K562 (cell line): ENCODE measurements around the gene FAHD2B. TPM values are rescaled to one million over a fixed set of nuclear protein-coding genes. Genes with fewer than 3 reads are reported as not detected.
A peak's percentile ranks its signal among the peaks of the same experiment; 100 is the strongest.

Experiments
- ATAC-seq: fragments of 200-7000 bp; cut with Tn5 transposase; 3 replicates; pipeline ENCODE4 v1.9.1; 2020; ENCODE audit warnings: moderate library complexity
- BruUV-seq: library from RNA; stranded (reverse); fragments of 400-500 nt; replicated peaks from 2 replicates; lab custom pipeline; 2021; lab: Mats Ljungman, UMichigan
- CTCF ChIA-PET: fragments of 300-600 bp; formaldehyde crosslinking; extraction: SDS; loops from one replicate; lab custom pipeline; 2021; ENCODE audit warnings: low intra/inter-chr PET ratio; lab: Yijun Ruan, JAX
- POLR2A ChIA-PET: fragments of 300-600, 350-650 bp; sonication (Branson Sonifier 250); formaldehyde crosslinking; extraction: SDS; loops from one replicate; lab custom pipeline; 2021; ENCODE audit warnings: antibody characterized with exemption, inconsistent platforms; lab: Yijun Ruan, JAX
- DNase-seq, 4 experiments: peaks; one replicate each; pipeline versions ENCODE4 v3.0.0 to v3.0.0-alpha.2; 2011 to 2018; ENCODE audit warnings: low spot score in 3 of 4, mixed read lengths in 3 of 4; ENCODE audit errors: extremely low read depth in 1 of 4
- FAIRE-seq: peaks from 2 replicates; lab custom pipeline; 2011; peaks lifted over from hg19 to GRCh38; lab: Jason Lieb, UNC
- H2AFZ ChIP-seq: 2 replicates; pipeline ENCODE4 v1.6.0; 2011; ENCODE audit warnings: low read depth, low read length, control low read depth, inconsistent platforms
- H3K27ac ChIP-seq: fragments of 200-600 bp; 3 replicates; pipeline ENCODE4 v1.8.0; 2011; ENCODE audit warnings: low read depth, mild to moderate bottlenecking, control low read depth, inconsistent platforms, low read length, moderate library complexity, mixed read lengths; ENCODE audit errors: extremely low read depth
- H3K27me3 ChIP-seq, 2 experiments: fragments of 300-600 bp in 1 of 2; 2 replicates in 1 of 2; 3 replicates in 1 of 2; pipeline versions ENCODE4 v1.6.0 to v1.8.0; 2011; ENCODE audit warnings: inconsistent platforms in 2 of 2, low read length in 2 of 2, mild to moderate bottlenecking in 1 of 2, mixed read lengths in 1 of 2, moderate library complexity in 1 of 2; ENCODE audit not compliant: control insufficient read depth in 2 of 2, insufficient read depth in 2 of 2
- H3K36me3 ChIP-seq: fragments of 300-600 bp; 3 replicates; pipeline ENCODE4 v1.8.0; 2011; ENCODE audit warnings: mild to moderate bottlenecking, low read length, inconsistent platforms; ENCODE audit not compliant: control insufficient read depth, insufficient read depth
- H3K4me1 ChIP-seq, 2 experiments: fragments of 200-600 bp in 1 of 2; replicated peaks in 1 of 2; 2 replicates in 1 of 2; 3 replicates in 1 of 2; pipeline versions ENCODE4 v1.5.1 to v1.8.0; 2011; ENCODE audit warnings: inconsistent platforms in 2 of 2, low read length in 2 of 2, mild to moderate bottlenecking in 1 of 2, mixed read lengths in 1 of 2, moderate library complexity in 1 of 2; ENCODE audit not compliant: control insufficient read depth in 2 of 2, insufficient read depth in 2 of 2
- H3K4me2 ChIP-seq: 2 replicates; pipeline ENCODE4 v1.6.1; 2011; ENCODE audit warnings: low read length, control low read depth, inconsistent platforms, mixed read lengths; ENCODE audit not compliant: insufficient read depth
- H3K4me3 ChIP-seq: fragments of 200-600 bp; sonication (generic), shearing (Covaris generic); 2 replicates; pipeline ENCODE4 v1.5.1; 2016; ENCODE audit warnings: control low read depth, inconsistent platforms
- H3K79me2 ChIP-seq: fragments of 200-600 bp; 3 replicates; pipeline ENCODE4 v1.8.0; 2011; ENCODE audit warnings: low read length, inconsistent platforms; ENCODE audit not compliant: control insufficient read depth, insufficient read depth
- H3K9ac ChIP-seq, 2 experiments: 2 replicates each; pipeline versions ENCODE4 v1.6.0 to v1.6.1; 2011; ENCODE audit warnings: low read depth in 2 of 2, low read length in 2 of 2, control low read depth in 1 of 2, inconsistent platforms in 1 of 2, mild to moderate bottlenecking in 1 of 2, mixed read lengths in 1 of 2; ENCODE audit not compliant: insufficient read depth in 1 of 2
- H3K9me1 ChIP-seq: one replicate; pipeline ENCODE4 v1.6.0; 2011; ENCODE audit warnings: inconsistent platforms, mild to moderate bottlenecking, low read length, moderate library complexity; ENCODE audit not compliant: control insufficient read depth, insufficient read depth
- H3K9me3 ChIP-seq: replicated peaks from 2 replicates; pipeline ENCODE4 v1.5.1; 2011; ENCODE audit warnings: low read depth, low read length, inconsistent platforms; ENCODE audit not compliant: control insufficient read depth, insufficient read depth
- H4K20me1 ChIP-seq: replicated peaks from 2 replicates; pipeline ENCODE4 v1.6.1; 2011; ENCODE audit warnings: low read length, inconsistent platforms, mixed read lengths; ENCODE audit not compliant: control insufficient read depth, insufficient read depth
- CBFA2T3 ChIP-seq: fragments of 450-650 bp; IDR thresholded peaks from 2 replicates; pipeline ENCODE4 v1.6.1; 2017
- ETV1 ChIP-seq: fragments of 450-650 bp; conservative IDR thresholded peaks from 2 replicates; pipeline ENCODE4 v1.6.1; 2016; ENCODE audit warnings: missing genetic modification characterization, control low read depth, low read depth, missing compliant biosample characterization
- KLF16 ChIP-seq: IDR thresholded peaks from 2 replicates; pipeline ENCODE4 v1.6.1; 2016; ENCODE audit warnings: antibody characterized with exemption
- L3MBTL2 ChIP-seq: fragments of 450-650 bp; IDR thresholded peaks from 2 replicates; pipeline ENCODE4 v1.6.1; 2016; ENCODE audit warnings: mild to moderate bottlenecking, moderate library complexity
- MAFF ChIP-seq: IDR thresholded peaks from 2 replicates; pipeline ENCODE4 v1.6.1; 2012; ENCODE audit warnings: low read length, improper control_type of control experiment
- NFIX ChIP-seq: fragments of 250-450 bp; sonication (Bioruptor Pico); IDR thresholded peaks from 2 replicates; pipeline ENCODE4 v1.4.0; 2020; ENCODE audit warnings: low read depth, mild to moderate bottlenecking, moderate library complexity
- NFRKB ChIP-seq: fragments of 450-650 bp; IDR thresholded peaks from 2 replicates; pipeline ENCODE4 v1.6.1; 2016; ENCODE audit warnings: low read depth
- SAFB2 ChIP-seq: fragments of 200-400 bp; formaldehyde crosslinking; IDR thresholded peaks from 2 replicates; pipeline ENCODE4 v1.6.1; 2018; ENCODE audit warnings: borderline replicate concordance, low read length, low read depth, moderate library complexity; ENCODE audit not compliant: severe bottlenecking
- WGBS: fragments of 100-300 bp; shearing (Covaris generic); methylation state at CpG from one replicate; pipeline ENCODE4 v1.1.6; 2016; ENCODE audit warnings: low coverage, mixed read lengths; ENCODE audit not compliant: insufficient coverage; ENCODE audit errors: missing lambda C conversion rate; 5-methylcytosine and 5-hydroxymethylcytosine counted together
- in situ Hi-C: fragments of 300-500 bp; cut with MboI; formaldehyde crosslinking; loops from 4 replicates; pipeline ENCODE4 v1.15.0; 2018; ENCODE audit warnings: inconsistent platforms, mixed read lengths
- intact Hi-C: fragments of 100-400 bp; cut with micrococcal nuclease; formaldehyde crosslinking; loops from 2 replicates; pipeline ENCODE4 v1.14.2; 2022
- polyA plus RNA-seq, 8 experiments: library from polyadenylated mRNA; depleted of rRNA in 4 of 8; stranded (reverse) in 5 of 8; unstranded in 3 of 8; fragments of >200 nt; fragmentation: Nextera tagmentation in 2 of 8; fragmentation: Illumina TruSeq in 1 of 8; extraction: Ambion mirVana in 2 of 8; extraction: Trizol in 1 of 8; gene quantifications; 2 replicates each; pipeline versions ENCODE4 v1.2.1 to v1.2.3, GENCODE V29; 2011 to 2014; ENCODE audit warnings: inconsistent platforms in 1 of 8, missing spikeins in 1 of 8
- total RNA-seq, 7 experiments: library from RNA; depleted of rRNA in 6 of 7; stranded (reverse); fragments of >200 nt in 6 of 7; fragmentation: Illumina TruSeq in 2 of 7; extraction: Trizol in 2 of 7; gene quantifications; 2 replicates each; pipeline versions ENCODE4 v1.2.1 to v1.2.3, GENCODE V29; 2011 to 2021; ENCODE audit warnings: low replicate concordance in 1 of 7
- TF ChIP-seq, protein P1 (sequence below), 2 experiments: fragments of 450-650 bp in 1 of 2; sonication (generic) in 1 of 2; formaldehyde crosslinking in 1 of 2; IDR thresholded peaks in 1 of 2; conservative IDR thresholded peaks in 1 of 2; 2 replicates each; pipeline versions ENCODE4 v1.6.1 to v1.8.1; 2016 to 2023; ENCODE audit warnings: mild to moderate bottlenecking in 2 of 2, moderate library complexity in 2 of 2, inconsistent platforms in 1 of 2, missing genetic modification reagents in 1 of 2
- TF ChIP-seq, protein P2 (sequence below): fragments of 450-650 bp; IDR thresholded peaks from 2 replicates; pipeline ENCODE4 v1.6.1; 2017; ENCODE audit warnings: mild to moderate bottlenecking, moderate library complexity
- TF ChIP-seq, protein P3 (sequence below): fragments of 200-800 bp; sonication (Bioruptor generic); IDR thresholded peaks from 2 replicates; pipeline ENCODE4 v1.6.1; 2017; ENCODE audit warnings: missing genetic modification characterization, missing compliant biosample characterization
- TF ChIP-seq, protein P4 (sequence below): fragments of 150-350 bp; IDR thresholded peaks from 2 replicates; pipeline ENCODE4 v1.6.1; 2014; ENCODE audit warnings: low read depth, mild to moderate bottlenecking, low read length, borderline replicate concordance

Gene FAHD2B
- total and polyA plus RNA-seq, 9 of the 15 experiments (the other 6 are each of a cell fraction or from before 2014, with no cell fraction given), result 4.7 to 36.6 (median 26.1) TPM

DNA sequence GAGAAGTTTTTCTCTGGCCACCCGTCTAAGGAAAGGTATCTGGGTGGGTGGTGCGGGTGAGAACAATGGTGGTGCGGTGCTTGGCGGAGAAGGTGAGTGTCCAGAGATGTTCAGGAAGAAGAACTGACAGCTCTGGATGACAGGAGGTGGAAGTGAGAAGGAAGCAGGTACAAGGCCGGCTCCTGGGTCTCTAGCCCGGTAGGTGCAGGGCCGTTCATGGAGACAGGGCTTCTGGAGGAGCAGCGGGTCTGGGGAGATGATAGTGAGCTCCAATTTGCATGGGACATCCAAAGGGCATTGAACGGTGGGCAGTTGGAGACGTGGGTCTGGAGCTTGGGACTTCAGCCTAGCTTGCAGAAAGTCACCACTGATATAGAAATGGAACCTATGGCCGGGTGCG is 979 bp upstream of the FAHD2B start:
- Histone ChIP-seq H3K27me3 (0 out of 5 replicates have a peak, but pooled peaks cover 0 to 4% of the 10 kb centered on the region in 2 experiments), H2AFZ (peak overlapping the region; percentile 71; the same call in 1 of the 2 replicates), H3K9me3 (no peaks in the 10 kb centered on the region), H3K4me1 (peaks cover 2 to 5% of the 10 kb centered on the region in 2 experiments; a peak in 3 of 5 replicates), H3K4me2 (peak overlapping the region; percentile 55; the same call in 1 of the 2 replicates), H3K36me3 (0 out of 3 replicates have a peak, but pooled peaks cover 3% of the 10 kb centered on the region), H3K9ac (peak overlapping the region; percentile 30 to 83; a peak in 2 of 4 replicates), H3K9me1 (no peaks in the 10 kb centered on the region), H3K27ac (no peak overlapping the region), H3K79me2 (peaks cover 5% of the 10 kb centered on the region; the same call in 2 of the 3 replicates), H4K20me1 (no peaks in the 10 kb centered on the region), H3K4me3 (peak overlapping the region; percentile 33)
- ChIA-PET CTCF (no interaction called here), POLR2A (no interaction called here)
- no peak for ATAC-seq
- in situ Hi-C loops, result loop anchor here (10.0 kb wide), 1 partner anchor 1691 kb away; the partner anchor contains the start of gene FAHD2A
- DNase-seq, result no peak
- no peak for FAIRE-seq
- BruUV-seq, result no TSS peak
- intact Hi-C loops, result no loop called here
- 80% methylated on average over 11 of the region's 12 CpGs for WGBS
- TF ChIP-seq, protein P1, sequence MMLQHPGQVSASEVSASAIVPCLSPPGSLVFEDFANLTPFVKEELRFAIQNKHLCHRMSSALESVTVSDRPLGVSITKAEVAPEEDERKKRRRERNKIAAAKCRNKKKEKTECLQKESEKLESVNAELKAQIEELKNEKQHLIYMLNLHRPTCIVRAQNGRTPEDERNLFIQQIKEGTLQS (IDR thresholded peaks at IDR 0.05), result no peak
- TF ChIP-seq, protein P1 (CRISPR knock-in tag; conservative IDR thresholded peaks at IDR 0.05), result no peak
- TF ChIP-seq NFIX (CRISPR knock-in tag) (no peak), CBFA2T3 (no peak), SAFB2 (no peak), L3MBTL2 (no peak), ETV1 (no peak), MAFF (no peak), NFRKB (no peak), KLF16 (no peak)
- TF ChIP-seq, protein P2, sequence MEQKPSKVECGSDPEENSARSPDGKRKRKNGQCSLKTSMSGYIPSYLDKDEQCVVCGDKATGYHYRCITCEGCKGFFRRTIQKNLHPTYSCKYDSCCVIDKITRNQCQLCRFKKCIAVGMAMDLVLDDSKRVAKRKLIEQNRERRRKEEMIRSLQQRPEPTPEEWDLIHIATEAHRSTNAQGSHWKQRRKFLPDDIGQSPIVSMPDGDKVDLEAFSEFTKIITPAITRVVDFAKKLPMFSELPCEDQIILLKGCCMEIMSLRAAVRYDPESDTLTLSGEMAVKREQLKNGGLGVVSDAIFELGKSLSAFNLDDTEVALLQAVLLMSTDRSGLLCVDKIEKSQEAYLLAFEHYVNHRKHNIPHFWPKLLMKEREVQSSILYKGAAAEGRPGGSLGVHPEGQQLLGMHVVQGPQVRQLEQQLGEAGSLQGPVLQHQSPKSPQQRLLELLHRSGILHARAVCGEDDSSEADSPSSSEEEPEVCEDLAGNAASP, result no peak
- TF ChIP-seq, protein P3, sequence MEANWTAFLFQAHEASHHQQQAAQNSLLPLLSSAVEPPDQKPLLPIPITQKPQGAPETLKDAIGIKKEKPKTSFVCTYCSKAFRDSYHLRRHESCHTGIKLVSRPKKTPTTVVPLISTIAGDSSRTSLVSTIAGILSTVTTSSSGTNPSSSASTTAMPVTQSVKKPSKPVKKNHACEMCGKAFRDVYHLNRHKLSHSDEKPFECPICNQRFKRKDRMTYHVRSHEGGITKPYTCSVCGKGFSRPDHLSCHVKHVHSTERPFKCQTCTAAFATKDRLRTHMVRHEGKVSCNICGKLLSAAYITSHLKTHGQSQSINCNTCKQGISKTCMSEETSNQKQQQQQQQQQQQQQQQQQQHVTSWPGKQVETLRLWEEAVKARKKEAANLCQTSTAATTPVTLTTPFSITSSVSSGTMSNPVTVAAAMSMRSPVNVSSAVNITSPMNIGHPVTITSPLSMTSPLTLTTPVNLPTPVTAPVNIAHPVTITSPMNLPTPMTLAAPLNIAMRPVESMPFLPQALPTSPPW (CRISPR knock-in tag), result no peak
- TF ChIP-seq, protein P4, sequence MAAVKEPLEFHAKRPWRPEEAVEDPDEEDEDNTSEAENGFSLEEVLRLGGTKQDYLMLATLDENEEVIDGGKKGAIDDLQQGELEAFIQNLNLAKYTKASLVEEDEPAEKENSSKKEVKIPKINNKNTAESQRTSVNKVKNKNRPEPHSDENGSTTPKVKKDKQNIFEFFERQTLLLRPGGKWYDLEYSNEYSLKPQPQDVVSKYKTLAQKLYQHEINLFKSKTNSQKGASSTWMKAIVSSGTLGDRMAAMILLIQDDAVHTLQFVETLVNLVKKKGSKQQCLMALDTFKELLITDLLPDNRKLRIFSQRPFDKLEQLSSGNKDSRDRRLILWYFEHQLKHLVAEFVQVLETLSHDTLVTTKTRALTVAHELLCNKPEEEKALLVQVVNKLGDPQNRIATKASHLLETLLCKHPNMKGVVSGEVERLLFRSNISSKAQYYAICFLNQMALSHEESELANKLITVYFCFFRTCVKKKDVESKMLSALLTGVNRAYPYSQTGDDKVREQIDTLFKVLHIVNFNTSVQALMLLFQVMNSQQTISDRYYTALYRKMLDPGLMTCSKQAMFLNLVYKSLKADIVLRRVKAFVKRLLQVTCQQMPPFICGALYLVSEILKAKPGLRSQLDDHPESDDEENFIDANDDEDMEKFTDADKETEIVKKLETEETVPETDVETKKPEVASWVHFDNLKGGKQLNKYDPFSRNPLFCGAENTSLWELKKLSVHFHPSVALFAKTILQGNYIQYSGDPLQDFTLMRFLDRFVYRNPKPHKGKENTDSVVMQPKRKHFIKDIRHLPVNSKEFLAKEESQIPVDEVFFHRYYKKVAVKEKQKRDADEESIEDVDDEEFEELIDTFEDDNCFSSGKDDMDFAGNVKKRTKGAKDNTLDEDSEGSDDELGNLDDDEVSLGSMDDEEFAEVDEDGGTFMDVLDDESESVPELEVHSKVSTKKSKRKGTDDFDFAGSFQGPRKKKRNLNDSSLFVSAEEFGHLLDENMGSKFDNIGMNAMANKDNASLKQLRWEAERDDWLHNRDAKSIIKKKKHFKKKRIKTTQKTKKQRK, result no peak
